GM12801 (cell line): ENCODE results near the gene TNP1.

Experiments
- TF ChIP-seq, protein P1 (sequence below): IDR thresholded peaks from one replicate; pipeline ENCODE4 v1.5.1; 2011; ENCODE audit warnings: control low read depth; ENCODE audit not compliant: insufficient read length; ENCODE audit errors: extremely low read depth

Gene TNP1, protein sequence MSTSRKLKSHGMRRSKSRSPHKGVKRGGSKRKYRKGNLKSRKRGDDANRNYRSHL

DNA sequence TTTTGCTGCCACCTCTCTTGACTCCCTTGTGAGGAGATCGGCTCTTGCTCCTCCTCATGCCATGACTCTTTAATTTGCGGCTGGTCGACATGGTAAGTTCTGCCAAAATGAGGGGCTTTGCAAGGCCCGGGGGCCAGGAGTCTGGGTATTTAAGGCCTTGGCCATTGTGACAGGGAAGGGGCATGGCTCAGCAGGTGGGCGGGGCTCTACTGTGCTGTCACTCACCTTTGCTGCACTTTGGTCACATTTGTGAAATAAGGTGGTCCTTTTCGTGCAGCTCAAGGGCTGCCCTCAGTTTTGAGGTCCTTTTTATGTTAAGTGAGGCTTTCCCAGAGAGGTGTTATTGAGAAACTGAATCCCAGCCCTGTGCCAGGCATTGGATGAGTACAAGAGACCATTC is at the start of gene TNP1:
TSS of gene TNP1 (minus strand) at position 121 of the 400 bp plus-strand sequence. CDS start at position 91, 30 bp downstream.
- TF ChIP-seq, protein P1, sequence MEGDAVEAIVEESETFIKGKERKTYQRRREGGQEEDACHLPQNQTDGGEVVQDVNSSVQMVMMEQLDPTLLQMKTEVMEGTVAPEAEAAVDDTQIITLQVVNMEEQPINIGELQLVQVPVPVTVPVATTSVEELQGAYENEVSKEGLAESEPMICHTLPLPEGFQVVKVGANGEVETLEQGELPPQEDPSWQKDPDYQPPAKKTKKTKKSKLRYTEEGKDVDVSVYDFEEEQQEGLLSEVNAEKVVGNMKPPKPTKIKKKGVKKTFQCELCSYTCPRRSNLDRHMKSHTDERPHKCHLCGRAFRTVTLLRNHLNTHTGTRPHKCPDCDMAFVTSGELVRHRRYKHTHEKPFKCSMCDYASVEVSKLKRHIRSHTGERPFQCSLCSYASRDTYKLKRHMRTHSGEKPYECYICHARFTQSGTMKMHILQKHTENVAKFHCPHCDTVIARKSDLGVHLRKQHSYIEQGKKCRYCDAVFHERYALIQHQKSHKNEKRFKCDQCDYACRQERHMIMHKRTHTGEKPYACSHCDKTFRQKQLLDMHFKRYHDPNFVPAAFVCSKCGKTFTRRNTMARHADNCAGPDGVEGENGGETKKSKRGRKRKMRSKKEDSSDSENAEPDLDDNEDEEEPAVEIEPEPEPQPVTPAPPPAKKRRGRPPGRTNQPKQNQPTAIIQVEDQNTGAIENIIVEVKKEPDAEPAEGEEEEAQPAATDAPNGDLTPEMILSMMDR, result no peak

DNA sequence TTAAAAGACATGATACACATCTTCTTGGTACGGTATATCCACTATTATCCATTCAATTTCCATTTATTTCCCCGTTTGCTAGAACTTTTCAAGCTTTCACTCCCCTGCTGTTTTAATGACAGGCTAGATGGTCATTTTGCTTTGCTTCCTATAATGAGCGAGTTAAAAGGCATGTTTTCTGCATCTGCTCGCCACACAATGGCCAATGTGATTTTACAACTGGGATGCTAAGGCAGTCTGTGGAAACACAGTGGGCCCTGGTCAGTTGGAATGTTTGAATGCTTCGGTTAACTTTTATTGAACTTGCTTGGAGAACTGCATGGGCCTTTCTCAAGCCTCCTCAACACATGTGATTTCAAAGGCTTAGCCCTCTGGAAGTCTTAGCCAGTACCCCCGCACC is 48.4 kb upstream of the TNP1 start:
- TF ChIP-seq, protein P1, result no peak

DNA sequence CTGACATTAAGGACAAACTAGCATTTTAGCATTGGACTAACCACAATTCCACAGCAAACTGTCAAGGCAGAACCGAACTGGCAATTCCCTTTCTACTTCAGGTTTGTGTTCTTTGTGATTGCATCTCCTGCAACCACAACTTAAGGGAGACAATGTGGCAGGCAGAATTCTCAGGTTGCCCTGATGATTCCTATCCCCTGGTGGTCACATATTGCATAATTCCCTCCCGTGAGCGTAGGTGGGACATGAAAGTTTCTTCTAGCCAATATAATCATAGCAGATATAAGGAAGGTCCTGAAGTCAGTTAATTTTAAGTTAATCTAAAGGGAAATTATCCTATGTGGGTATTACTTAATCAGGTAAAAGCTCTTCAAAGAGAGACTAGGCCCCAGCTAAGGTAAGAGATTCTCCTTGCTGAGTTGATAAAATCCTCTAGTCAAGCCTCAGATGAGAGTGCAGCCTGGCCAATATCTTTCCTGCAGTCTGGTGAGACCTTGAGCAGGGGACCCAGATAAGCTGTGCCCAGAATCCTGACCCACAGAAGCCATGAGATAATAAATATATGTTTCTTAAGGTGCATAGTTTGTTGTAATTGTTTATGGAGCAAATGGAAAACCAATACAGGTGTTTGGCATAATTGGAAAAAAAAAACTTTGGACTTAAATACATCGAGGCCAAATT is 45.9 kb upstream of the TNP1 start:
- TF ChIP-seq, protein P1, result no peak

DNA sequence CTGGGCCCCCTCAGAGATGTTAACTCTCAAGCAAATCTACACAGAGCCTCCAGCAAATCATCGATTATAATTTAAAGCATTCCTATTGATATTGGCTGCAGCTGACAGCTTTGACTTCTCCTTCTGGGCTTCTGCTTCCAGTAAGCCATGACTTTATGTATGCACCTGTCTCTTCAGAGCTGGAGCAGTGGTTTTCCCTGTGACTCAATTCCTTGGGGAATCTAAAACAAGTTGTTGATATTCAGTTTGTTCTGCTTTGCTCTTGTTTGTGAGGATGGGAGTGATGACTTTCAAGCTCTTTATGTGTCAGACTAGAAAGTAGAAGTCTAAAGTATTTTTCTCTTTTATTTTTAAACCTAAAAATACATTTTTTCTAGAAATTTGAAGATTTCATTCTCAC is 45.1 kb upstream of the TNP1 start:
- TF ChIP-seq, protein P1, result no peak

DNA sequence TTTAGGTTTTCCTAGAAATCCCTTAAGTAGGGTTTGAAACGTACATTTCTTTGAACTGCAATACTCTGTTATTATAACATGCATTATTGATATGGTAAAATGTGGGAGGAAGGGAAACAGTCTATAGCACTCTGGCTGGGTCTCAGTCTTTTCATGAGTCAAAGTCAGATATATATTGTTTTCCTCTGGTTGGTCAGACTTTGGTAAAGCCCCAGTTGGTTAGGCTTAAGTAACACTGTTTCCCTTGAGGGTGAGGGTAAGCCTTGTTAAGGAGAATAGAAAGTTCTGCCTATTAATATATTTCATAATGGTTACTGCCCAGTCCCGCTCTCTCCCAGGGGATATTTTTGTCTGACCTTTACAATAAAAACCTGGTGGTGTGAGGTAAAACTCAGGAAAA is 44.7 kb upstream of the TNP1 start:
- TF ChIP-seq, protein P1, result no peak

DNA sequence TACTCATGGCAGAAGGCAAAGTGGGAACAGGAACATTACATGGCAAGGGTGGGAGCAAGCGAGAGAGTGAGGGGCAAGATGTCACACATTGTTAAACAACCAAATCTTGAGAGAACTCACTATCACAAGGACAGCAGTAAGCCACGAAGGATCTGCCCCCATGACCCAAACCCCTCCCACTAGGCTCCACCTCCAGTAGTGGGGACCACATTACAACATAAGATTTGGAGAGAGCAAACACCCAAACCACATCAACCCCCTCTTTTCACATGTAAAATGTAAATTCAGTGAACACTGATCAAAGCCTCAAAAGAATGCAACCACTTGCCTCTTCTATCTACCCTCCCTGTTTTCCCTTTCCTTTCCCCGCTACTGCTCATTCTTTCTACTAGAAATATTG is 43.6 kb upstream of the TNP1 start:
- TF ChIP-seq, protein P1, result no peak

DNA sequence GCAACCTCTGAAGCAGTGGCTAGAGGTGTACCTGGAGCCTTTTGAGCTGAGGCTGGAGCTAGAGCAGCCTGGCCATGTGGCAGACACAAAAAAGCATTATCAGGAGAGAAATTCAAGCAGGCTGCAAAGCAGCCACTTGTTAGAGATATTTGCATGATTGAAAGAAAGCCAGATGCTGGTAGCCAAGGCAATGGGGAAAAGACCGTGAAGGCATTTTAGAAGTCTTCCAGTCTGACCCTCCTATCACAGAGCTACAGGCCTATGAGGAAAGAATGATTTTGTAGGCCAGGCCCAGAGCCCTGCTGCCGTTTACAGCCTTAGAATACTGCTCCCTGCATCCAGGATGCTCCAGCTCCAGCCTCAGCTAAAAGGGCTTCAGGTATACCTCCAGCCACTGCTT is 41.4 kb upstream of the TNP1 start:
- TF ChIP-seq, protein P1, result no peak
